Limb (tissue), 2 donors: ENCODE results near the gene PSME1.
A peak's percentile ranks its signal among the peaks of the same experiment; 100 is the strongest.

Source experiments
- DNase-seq, 2 donors: peaks; one replicate each; pipeline ENCODE4 v3.0.0-alpha.2; 2016; ENCODE audit errors: extremely low spot score in 2 of 2

The PSME1 gene

GRCh38 chr14:24146978-24147760, 11.2 kb downstream of the PSME1 start, which contains the start of gene RNF31:
TSS of gene RNF31 (plus strand) at chr14:24147498. CDS start at chr14:24147699, 201 bp downstream.
- peak; percentile 97 to 99 for DNase-seq

DNA sequence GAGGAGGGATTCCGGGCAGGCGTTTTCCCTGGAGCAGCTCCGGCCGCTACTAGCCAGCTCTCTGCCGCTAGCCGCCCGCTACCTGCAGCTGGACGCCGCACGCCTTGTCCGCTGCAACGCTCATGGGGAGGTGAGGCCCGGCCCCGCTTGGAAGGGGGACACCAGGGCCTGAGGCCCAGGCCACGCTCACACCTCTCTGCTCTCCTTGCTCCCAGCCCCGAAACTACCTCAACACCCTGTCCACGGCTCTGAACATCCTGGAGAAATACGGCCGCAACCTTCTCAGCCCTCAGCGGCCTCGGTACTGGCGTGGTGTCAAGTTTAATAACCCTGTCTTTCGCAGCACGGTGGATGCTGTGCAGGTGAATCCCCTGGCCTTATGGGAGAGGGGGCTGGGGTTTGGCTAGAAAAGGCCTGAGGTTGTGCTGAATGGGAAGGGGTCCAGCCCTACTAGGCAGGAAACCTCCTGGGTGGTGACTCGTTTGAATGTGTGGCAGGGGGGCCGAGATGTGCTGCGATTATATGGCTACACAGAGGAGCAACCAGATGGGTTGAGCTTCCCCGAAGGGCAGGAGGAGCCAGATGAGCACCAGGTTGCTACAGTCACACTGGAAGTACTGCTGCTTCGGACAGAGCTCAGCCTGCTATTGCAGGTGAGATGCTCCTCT, 11.9 kb downstream of the PSME1 start:
- DNase-seq, result no peak

GRCh38 chr14:24149302-24149969, 13.4 kb downstream of the PSME1 start:
- no peak for DNase-seq

GRCh38 chr14:24150061-24150460, 14.1 kb downstream of the PSME1 start:
- DNase-seq, result no peak

GRCh38 chr14:24150567-24150966, 14.6 kb downstream of the PSME1 start:
- no peak for DNase-seq

- no peak for DNase-seq
These were observed 15.0 kb downstream of the PSME1 start for GRCh38 chr14:24150993-24151392.

DNA sequence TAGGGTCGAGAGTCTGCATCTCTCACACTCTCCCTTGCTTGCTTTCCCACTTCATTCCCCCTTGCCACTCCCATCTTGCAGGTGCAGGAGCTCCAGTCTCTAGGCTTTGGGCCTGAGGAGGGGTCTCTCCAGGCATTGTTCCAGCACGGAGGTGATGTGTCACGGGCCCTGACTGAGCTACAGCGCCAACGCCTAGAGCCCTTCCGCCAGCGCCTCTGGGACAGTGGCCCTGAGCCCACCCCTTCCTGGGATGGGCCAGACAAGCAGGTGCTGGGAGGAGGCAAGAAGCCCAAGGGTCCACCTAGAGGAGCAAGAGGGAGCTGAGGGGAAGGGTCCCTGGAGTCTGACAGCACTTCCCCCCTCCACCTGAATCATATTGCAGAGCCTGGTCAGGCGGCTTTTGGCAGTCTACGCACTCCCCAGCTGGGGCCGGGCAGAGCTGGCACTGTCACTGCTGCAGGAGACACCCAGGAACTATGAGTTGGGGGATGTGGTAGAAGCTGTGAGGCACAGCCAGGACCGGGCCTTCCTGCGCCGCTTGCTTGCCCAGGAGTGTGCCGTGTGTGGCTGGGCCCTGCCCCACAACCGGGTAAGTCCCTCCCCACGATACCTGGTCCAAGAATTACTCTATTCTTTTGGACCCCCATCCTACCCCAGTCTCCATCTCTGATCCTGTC, 15.5 kb downstream of the PSME1 start:
- DNase-seq, result no peak

DNA sequence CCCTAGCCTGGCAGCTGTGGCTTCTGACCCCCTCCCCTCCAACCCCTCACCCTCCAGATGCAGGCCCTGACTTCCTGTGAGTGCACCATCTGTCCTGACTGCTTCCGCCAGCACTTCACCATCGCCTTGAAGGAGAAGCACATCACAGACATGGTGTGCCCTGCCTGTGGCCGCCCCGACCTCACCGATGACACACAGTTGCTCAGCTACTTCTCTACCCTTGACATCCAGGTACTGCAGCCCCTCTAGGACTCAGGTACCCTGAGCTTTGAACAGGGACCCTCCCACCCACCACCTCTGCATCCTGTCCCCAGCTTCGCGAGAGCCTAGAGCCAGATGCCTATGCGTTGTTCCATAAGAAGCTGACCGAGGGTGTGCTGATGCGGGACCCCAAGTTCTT, 19.1 kb downstream of the PSME1 start:
- DNase-seq, result no peak

- no peak for DNase-seq
These were observed 20.8 kb downstream of the PSME1 start for GRCh38 chr14:24156840-24157239.

DNA sequence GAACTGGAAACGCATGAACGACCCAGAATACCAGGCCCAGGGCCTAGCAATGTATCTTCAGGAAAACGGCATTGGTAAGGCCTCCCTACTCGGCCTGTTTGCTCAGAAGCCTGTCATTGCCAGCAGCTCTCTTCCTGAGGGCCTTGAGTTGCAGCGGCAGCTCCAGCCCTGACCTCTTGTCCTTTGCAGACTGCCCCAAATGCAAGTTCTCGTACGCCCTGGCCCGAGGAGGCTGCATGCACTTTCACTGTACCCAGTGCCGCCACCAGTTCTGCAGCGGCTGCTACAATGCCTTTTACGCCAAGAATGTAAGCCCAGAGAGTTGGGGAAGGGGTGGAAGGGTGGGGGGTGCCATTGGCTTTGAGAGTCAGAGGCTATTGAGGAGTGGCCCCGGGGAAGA, 21.3 kb downstream of the PSME1 start:
- DNase-seq, result no peak

DNA sequence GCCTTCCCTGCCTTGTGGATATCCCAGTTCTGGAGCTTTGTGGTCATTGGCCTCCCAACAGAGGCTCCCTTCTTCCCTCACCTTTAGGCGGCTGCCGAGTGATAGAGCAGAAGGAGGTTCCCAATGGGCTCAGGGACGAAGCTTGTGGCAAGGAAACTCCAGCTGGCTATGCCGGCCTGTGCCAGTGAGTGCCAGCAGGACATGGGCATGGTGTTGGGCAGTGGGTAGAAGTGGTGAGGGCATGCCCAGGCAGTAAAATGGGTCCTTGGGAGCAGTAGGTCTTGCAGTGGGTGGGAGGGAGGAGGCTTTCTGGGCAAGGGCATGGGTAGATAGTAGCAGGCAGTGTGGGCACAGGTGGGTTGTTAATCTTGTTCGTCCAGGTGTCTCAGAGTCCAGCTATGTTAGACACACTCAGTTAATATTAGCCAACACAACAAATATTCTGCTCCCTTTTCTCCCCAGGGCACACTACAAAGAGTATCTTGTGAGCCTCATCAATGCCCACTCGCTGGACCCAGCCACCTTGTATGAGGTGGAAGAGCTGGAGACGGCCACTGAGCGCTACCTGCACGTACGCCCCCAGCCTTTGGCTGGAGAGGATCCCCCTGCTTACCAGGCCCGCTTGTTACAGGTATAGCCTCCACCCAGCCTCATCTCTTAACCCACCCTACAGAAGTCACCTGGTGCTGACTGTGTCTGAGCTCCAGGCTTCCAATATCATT, 23.9 kb downstream of the PSME1 start:
- no peak for DNase-seq

- DNase-seq, result no peak
These were observed 24.5 kb downstream of the PSME1 start for GRCh38 chr14:24160499-24160849.

GRCh38 chr14:24160850-24161804, 25.1 kb downstream of the PSME1 start, which contains the start of gene IRF9:
TSS of gene IRF9 (plus strand) at chr14:24161265. CDS start at chr14:24162145, 880 bp downstream.
- peak; percentile 92 to 97 for DNase-seq

GRCh38 chr14:24162093-24162492, 26.1 kb downstream of the PSME1 start:
- no peak for DNase-seq

- no peak for DNase-seq
These were observed 28.6 kb downstream of the PSME1 start for GRCh38 chr14:24164518-24164991.

- DNase-seq, result no peak
These were observed 29.8 kb downstream of the PSME1 start for GRCh38 chr14:24165785-24166184.

- no peak for DNase-seq
These were observed 31.6 kb downstream of the PSME1 start for GRCh38 chr14:24167469-24168114.

DNA sequence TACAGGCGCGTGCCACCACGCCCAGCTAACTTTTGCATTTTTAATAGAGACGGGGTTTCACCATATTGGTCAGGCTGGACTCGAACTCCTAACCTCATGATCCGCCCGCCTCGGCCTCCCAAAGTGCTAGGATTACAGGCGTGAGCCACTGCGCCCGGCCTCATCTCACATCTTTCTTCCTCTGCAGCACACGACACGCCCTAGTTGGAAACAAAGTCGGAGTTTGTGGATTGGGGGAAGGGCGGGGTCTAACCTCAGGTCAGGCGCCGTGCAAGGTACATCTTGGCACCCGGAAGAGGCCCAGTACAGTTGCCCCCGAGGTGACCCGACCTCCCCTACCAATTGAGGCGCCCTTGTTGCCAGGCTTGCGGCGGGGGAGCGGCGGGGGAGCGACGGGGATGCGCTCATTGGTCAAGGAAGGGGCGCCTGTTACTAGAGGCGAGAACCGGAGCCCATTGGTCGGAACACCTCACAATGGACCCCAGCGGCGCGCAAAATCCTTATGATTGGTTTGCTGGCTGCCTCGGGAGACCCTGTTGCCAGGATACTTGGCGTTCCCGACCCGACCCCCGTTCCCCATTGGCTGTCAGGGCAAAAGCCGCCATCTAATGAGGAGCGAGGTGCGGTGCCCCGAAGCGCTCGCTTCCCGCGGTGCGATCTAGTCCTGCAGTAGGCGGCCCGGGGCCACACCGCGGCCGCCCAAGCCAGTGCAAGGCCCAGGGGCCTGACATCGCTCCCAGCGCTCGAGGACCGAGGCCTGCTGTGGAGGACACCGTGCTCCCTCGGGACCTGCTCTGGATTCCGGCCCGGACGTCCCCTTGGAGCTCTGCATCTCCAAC, 35.6 kb downstream of the PSME1 start, which contains the start of gene REC8:
Gene REC8, plus strand, starts transcription at position 659 of the 839 bp plus-strand sequence. CDS start 473 bp downstream, outside the sequence.
- peak; percentile 90 to 94 for DNase-seq
